T-helper 1 cell treated with Interleukin-12 subunit alpha and Interleukin-12 subunit beta and Interleukin-4 antibody, amounts not matched to agents 30 ng/mL and 1 ng/mL, for 36 hours (primary cell): ENCODE results near the gene COL3A1. TPM values are rescaled to one million over a fixed set of nuclear protein-coding genes. Genes with fewer than 3 reads are reported as not detected.

Experiments used
- intact Hi-C: fragments of 100-400 bp; cut with micrococcal nuclease; formaldehyde crosslinking; loops from one replicate; pipeline ENCODE4 v1.15.1; 2024
- total RNA-seq: library from RNA; stranded (reverse); gene quantifications from 2 replicates; pipeline ENCODE4 v1.2.3, GENCODE V29; 2022

COL3A1 gene
- total RNA-seq, 1 donor from 2014 or later, result not detected

- intact Hi-C loops, result no loop called here
These were observed 40.4 kb downstream of the COL3A1 start for GRCh38 chr2:189014449-189015138.

DNA sequence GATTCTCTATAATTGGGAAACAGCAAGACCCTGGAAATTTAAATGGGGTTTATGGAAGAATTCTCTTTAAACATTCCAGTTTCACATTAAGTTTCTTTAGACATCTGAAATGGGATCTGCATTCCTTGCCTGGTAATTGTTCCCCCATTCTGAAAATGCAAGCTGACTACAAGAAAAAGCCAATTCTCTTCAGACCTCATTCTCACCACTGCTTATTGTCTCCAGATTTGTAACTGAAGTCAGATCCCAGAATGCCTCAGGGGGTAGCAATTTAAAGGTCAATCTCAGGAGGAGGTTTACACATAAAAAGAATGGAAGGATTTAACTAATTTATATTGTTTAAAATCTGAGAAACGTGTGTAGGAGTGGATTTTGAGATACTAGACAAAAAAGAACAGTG lies 41.2 kb downstream of the COL3A1 start:
- intact Hi-C loops, result no loop called here

DNA sequence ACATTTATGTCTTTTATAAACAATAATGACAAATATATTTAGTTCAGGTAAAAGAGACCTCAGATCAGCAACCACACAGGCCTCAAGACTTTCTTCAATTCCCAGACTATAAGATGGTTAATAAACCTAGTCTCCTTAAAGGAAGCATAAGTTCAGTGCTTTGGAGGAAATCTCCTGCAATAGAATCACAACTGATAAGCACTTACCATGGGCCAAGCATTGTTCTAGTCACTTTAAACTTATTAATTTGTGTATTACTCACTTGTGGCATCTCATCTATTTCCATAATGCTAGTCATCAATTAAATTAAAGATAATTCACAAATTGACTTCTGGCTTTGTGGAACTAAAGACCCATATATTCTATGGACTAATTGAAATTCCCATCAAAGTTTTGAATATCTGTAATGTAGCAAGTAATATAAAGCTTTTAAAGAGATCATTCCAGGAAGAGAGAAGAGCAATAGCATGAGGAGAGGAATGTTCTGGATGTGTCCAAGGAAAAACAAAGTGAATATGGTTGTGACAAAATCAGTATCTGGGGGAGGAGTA lies 42.2 kb downstream of the COL3A1 start:
- intact Hi-C loops, result no loop called here

- intact Hi-C loops, result no loop called here
These were observed 44.5 kb downstream of the COL3A1 start for GRCh38 chr2:189018631-189019030.

DNA sequence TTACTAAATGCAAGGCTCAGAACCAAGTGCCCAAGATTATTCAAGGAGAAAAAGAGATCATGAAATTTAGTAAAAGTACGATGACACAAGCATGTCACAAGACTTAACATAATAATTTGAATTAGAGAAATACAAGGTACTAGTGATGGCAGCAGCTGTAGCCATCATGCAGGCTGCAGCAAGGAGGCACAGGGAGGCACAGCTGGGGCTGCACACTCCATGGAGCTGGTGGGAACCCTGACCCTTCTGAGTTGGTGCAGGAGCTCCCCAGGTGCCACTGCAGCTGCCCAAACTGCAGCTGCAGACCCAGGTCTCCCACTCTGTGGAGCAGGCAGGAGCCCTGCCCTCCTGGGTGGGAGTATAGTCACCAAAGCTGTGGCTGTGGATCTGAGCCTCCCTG lies 46.0 kb downstream of the COL3A1 start:
- intact Hi-C loops, result no loop called here

DNA sequence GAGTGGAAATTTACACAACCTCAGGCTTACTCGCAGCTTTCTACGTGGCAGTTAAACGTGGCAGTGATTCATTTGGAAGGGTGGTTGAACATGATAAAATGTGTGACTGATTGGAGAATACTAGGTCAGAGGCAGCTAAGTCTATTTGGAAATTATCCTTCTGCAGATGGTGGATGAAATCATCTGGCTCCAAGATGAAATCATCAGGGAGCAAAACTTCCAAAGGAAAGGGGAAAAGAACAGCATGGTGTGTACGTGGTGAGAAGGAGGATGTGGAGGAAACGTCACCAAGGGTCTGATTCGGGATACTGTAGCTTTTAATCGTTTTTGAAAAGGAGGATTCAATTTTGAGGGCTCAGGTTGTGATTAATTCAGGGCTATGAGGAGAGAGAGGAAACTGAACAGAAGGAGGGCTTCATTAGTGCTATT lies 47.9 kb downstream of the COL3A1 start:
- intact Hi-C loops, result no loop called here

- intact Hi-C loops, result no loop called here
These were observed 48.3 kb downstream of the COL3A1 start for GRCh38 chr2:189022492-189022891.

GRCh38 chr2:189024901-189025618 lies 50.9 kb downstream of the COL3A1 start:
- intact Hi-C loops, result no loop called here

GRCh38 chr2:189037518-189037917 lies 63.3 kb downstream of the COL3A1 start:
- intact Hi-C loops, result no loop called here

- intact Hi-C loops, result no loop called here
These were observed 71.7 kb downstream of the COL3A1 start for GRCh38 chr2:189045836-189046235.

DNA sequence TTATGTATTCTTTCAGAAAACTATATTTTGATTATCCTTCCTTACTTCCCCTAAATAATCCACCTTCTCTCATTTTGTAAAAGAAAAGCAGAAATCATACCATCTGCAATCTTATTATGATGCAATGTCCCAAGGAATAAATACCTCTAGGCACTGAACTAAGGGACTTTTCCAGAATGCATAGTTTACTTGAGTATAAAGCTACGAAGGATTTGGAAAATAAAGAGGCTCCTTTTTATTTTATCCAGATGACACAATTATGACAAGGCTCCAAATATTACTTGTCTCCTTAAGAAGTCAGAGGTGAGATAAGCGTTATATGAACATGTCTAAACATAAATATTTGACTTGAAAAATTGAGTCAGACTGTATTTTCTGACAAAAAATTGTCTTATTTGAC lies 72.1 kb downstream of the COL3A1 start:
- intact Hi-C loops, result no loop called here

GRCh38 chr2:189047171-189047888 lies 73.2 kb downstream of the COL3A1 start:
- intact Hi-C loops, result no loop called here

GRCh38 chr2:189048189-189048588 lies 74.0 kb downstream of the COL3A1 start:
- intact Hi-C loops, result no loop called here

DNA sequence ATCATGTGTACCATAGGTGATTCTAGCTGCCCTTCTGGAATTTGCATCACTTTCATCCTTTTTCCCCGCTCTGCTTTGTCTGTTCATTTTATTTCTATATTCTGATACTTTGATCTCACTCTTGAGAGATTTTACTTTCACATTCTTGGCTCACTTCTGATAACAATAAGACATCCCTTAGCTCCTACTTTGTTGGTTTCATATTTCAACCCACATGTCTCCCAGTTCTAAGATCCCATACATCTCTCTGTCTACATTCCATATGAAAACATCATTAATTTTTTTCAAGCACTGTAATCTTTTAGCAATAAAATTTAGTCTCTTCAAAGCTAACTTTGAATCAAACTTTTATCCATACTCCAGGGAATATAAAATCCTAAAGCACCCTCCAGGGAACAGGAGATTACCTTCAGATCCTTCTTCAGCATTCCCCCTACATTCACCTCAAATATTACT lies 75.6 kb downstream of the COL3A1 start:
- intact Hi-C loops, result no loop called here

DNA sequence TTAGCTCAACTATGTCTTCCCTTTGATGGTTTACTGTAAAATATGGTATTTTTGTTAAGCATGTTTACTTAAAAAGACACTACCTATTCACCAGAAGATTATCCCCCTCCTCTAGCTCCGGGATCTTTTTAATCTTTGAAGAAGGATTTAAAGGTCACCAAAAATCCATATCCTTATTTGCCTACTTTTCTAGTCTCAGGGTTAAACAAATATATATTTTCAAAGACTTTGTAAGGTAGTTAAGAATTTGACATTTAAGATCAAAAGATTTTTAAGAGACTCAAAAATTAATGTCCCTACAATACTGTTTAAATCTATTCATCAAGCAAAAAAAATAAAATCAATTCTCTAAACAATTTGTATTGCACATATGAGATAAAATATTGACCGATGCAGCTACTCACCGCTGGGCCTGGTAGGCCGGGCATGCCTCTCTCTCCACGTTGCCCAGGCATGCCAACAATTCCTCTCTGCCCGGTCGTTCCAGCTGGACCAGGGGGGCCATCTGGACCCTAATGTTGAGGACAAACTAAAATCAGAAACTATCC lies 76.1 kb downstream of the COL3A1 start:
- intact Hi-C loops, result no loop called here

DNA sequence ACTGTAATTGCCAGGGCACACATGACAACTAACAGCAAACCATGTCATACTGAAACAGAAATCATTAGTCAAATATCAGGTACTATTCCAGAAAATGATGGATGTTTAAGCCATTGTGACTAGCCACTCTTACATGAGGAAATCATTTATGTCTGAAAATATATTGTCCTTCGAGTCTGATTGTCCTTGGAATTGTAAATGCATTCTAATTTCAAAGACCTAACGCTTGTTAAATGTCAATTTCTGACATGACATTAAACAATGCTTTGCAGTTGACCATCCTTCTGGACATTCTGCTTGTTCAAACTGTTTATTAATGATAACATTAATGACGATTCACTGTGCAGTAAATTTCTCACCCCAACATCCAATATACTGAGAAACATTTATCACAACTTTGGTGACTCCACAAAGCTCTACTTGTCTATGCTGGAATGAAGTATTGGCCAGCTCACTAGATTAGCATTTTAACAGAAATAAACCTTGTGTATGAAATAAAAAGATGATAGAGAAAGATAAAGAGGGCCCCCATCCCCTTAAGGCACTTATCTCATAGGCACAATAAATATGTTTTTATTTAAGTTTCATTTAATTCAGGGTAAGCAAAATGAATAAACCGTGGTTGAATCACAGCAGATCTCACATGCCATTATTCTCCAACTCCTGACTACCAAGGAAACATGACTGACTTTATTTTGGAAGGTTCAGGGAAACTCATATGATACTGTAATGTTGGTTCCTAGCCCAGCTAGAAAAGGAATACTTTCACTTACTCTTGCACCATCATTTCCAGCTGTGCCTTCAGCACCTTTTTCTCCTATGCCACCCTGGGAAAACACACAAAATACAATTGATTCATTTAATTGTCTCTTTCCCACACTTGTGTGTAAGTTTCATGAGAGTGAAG lies 82.3 kb downstream of the COL3A1 start:
- intact Hi-C loops, result no loop called here

GRCh38 chr2:189057316-189057715 lies 83.1 kb downstream of the COL3A1 start:
- intact Hi-C loops, result no loop called here

DNA sequence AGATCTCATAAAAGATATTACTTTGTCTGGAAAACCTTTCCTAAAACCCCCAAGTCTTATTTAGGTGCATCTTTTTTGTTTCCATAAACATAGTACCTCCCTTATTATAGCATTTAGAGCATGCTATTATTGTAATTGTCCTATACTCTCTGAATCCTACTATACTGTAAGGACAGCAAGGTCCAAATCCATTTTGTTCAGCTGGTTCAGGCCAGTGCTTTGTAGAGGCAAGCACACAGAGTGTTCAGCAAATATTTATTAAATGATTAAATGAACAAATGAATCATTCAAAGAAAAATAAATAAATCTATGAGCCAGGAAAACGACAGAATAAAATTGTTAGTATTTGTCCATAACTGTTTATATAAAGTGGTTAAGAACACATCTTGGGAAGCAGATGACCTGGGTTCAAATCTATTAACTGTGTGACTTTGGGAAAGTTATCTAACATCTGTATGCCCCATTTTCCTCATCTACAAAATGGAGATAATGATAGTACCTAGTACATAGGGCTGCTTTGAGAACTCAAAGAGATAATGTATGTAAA lies 86.0 kb downstream of the COL3A1 start:
- intact Hi-C loops, result no loop called here
